Activated naive CD4-positive, alpha-beta T cell treated with anti-CD3 and anti-CD28 coated beads, Interleukin-2, amount 10 ng/mL, durations not matched to agents 5 hours and 36 hours (primary cell): ENCODE data around the gene OR2T3. TPM values are rescaled to one million over a fixed set of nuclear protein-coding genes. Genes with fewer than 3 reads are reported as not detected.

Source experiments
- total RNA-seq, 2 experiments: library from RNA; stranded (reverse); gene quantifications; one replicate each; pipeline ENCODE4 v1.2.3, GENCODE V29; 2021

OR2T3 gene
- total RNA-seq = not detected

GRCh38 chr1:248473051-248473450, at the start of gene OR2T3:
Gene OR2T3, plus strand, starts transcription at chr1:248473351. Its CDS starts 0 bp downstream, at chr1:248473351.

GRCh38 chr1:248445399-248445798, 27.8 kb upstream of the OR2T3 start, which contains the start of gene OR2T2:
Gene OR2T2, plus strand, starts transcription at chr1:248445637. Its CDS starts 7,161 bp downstream, at chr1:248452798.

GRCh38 chr1:248488289-248488688, 15.1 kb downstream of the OR2T3 start, which contains the start of gene OR2T5:
Gene OR2T5, plus strand, starts transcription at chr1:248488589. Its CDS starts 0 bp downstream, at chr1:248488589.

GRCh38 chr1:248507773-248508172, 34.6 kb downstream of the OR2T3 start, which contains the start of gene OR2G6:
Gene OR2G6, plus strand, starts transcription at chr1:248508073. Its CDS starts 13,574 bp downstream, at chr1:248521647.

Other genes with a start within 250 kb of the OR2T3 start
- not detected for gene OR2M4, start 241.9 kb upstream of the OR2T3 start, total RNA-seq
- gene OR2T33, start 195.4 kb upstream of the OR2T3 start, total RNA-seq = not detected
- gene OR2T12, start 169.9 kb upstream of the OR2T3 start, total RNA-seq = not detected
- gene OR2M7, start 148.8 kb upstream of the OR2T3 start, total RNA-seq = not detected
- not detected for gene OR14C36, start 124.6 kb upstream of the OR2T3 start, total RNA-seq
- not detected for gene OR2T4, start 111.7 kb upstream of the OR2T3 start, total RNA-seq
- not detected for gene OR2T6, start 97.6 kb upstream of the OR2T3 start, total RNA-seq
- not detected for gene OR2T1, start 70.3 kb upstream of the OR2T3 start, total RNA-seq
- not detected for gene OR2T2, start 27.7 kb upstream of the OR2T3 start, total RNA-seq
- gene OR2T5, start 15.2 kb downstream of the OR2T3 start, total RNA-seq = not detected
- gene OR2G6, start 34.7 kb downstream of the OR2T3 start, total RNA-seq = not detected
- not detected for gene OR2T29, start 89.4 kb downstream of the OR2T3 start, total RNA-seq
- not detected for gene OR2T34, start 101.4 kb downstream of the OR2T3 start, total RNA-seq
- not detected for gene OR2T10, start 124.3 kb downstream of the OR2T3 start, total RNA-seq
- not detected for gene OR2T11, start 161.7 kb downstream of the OR2T3 start, total RNA-seq
- gene OR2T35, start 171.9 kb downstream of the OR2T3 start, total RNA-seq = not detected
- gene OR2T27, start 182.2 kb downstream of the OR2T3 start, total RNA-seq = not detected
- gene OR14I1, start 229.4 kb downstream of the OR2T3 start, total RNA-seq = not detected